Esophagus muscularis mucosa (tissue), 4 donors: Measurements from ENCODE around the gene C1S. TPM values are rescaled to one million over a fixed set of nuclear protein-coding genes. Genes with fewer than 3 reads are reported as not detected.

Experiments used
- DNase-seq: peaks from one replicate; pipeline ENCODE4 v3.0.0-alpha.2; 2017; ENCODE audit errors: extremely low spot score
- H3K27ac ChIP-seq, 4 donors: fragments of 200-600 bp; sonication (generic); replicated peaks in 1 of 4; 1 replicate in 3 of 4; 2 replicates in 1 of 4; pipeline ENCODE4 v1.5.1; 2016 to 2019; ENCODE audit warnings: mild to moderate bottlenecking in 1 of 4
- H3K27me3 ChIP-seq, 4 donors: fragments of 200-600 bp; sonication (generic); one replicate each; pipeline versions ENCODE4 v1.5.1 to v1.6.0; 2016 to 2019
- H3K36me3 ChIP-seq, 4 donors: fragments of 200-600 bp; sonication (generic); one replicate each; pipeline ENCODE4 v1.5.1; 2016 to 2019
- H3K4me1 ChIP-seq, 4 donors: fragments of 200-600 bp; sonication (generic); one replicate each; pipeline ENCODE4 v1.5.1; 2016 to 2019
- H3K4me3 ChIP-seq, 4 donors: fragments of 200-600 bp; sonication (generic); 1 replicate in 2 of 4; 2 replicates in 2 of 4; pipeline ENCODE4 v1.5.1; 2016 to 2019; ENCODE audit warnings: mild to moderate bottlenecking in 4 of 4, moderate library complexity in 1 of 4
- H3K9me3 ChIP-seq, 4 donors: fragments of 200-600 bp; sonication (generic); 1 replicate in 3 of 4; 2 replicates in 1 of 4; pipeline ENCODE4 v1.5.1; 2016 to 2019
- EP300 ChIP-seq: sonication (generic); formaldehyde crosslinking; IDR thresholded peaks from one replicate; pipeline ENCODE4 v1.6.1; 2017; ENCODE audit warnings: antibody characterized with exemption
- POLR2A ChIP-seq: fragments of 450-650 bp; IDR thresholded peaks from one replicate; pipeline ENCODE4 v1.6.1; 2017; ENCODE audit warnings: antibody characterized with exemption, moderate library complexity, mild to moderate bottlenecking, low read depth
- POLR2AphosphoS5 ChIP-seq, 2 donors: sonication (generic); formaldehyde crosslinking; IDR thresholded peaks; one replicate each; pipeline ENCODE4 v1.6.1; 2017; ENCODE audit warnings: antibody characterized with exemption in 2 of 2
- WGBS: methylation state at CpG from one replicate; pipeline ENCODE4 v1.1.5; 2018; 5-methylcytosine and 5-hydroxymethylcytosine counted together
- intact Hi-C: fragments of 100-400 bp; cut with DNase I; formaldehyde crosslinking; loops from one replicate; pipeline ENCODE4 v1.15.1; 2023
- total RNA-seq, 4 donors: library from RNA; depleted of rRNA; stranded (reverse); fragments of >200 nt; gene quantifications; one replicate each; pipeline versions ENCODE4 v1.1.0 to v1.2.1, GENCODE V29; 2016
- TF ChIP-seq, protein P1 (sequence below), 3 experiments: fragments of 200-600 bp in 2 of 3; fragments of 450-650 bp in 1 of 3; sonication (generic) in 2 of 3; IDR thresholded peaks; one replicate each; pipeline ENCODE4 v1.5.1; 2017 to 2019; ENCODE audit warnings: antibody characterized with exemption in 3 of 3, mild to moderate bottlenecking in 2 of 3, moderate library complexity in 1 of 3

The C1S gene
- total RNA-seq, 4 donors from 2014 or later: 454 to 549 (median 512) TPM

DNA sequence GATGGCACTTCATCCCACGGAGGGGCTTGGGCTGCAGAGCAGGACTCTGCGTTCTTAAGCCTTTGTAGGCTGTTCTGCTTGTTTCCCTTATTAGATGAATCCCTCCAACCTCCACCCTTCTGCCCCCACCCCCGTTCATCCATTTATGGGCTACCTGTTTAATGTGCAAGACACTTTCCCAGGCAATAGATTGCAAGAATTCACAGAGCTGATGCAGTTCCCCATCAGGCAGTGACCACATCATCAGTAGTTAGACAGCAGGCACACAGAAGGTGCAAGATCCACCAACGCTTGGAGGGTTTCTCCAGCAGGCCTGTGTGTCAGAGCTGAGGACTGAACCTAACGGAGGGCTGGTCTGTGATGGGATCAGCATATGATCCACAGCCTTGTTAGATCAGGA is 33.0 kb downstream of the C1S start:
- H3K27me3 ChIP-seq: no peaks in the 10 kb centered on the region
- peaks cover 3 to 36% (median 19%) of the 10 kb centered on the region in 4 donors for H3K36me3 ChIP-seq
- peak overlapping the region in 2 of 4 donors; percentile 81 to 88 for H3K27ac ChIP-seq
- intact Hi-C loops: loop anchor here (2.0 kb wide), 1 partner anchor 15 kb away; the partner anchor contains the start of gene C1RL
- H3K4me3 ChIP-seq: no peak overlapping the region
- no peak for DNase-seq
- 56% methylated on average over 5 of the region's 5 CpGs for WGBS
- H3K9me3 ChIP-seq: no peaks in the 10 kb centered on the region
- peaks cover 19 to 58% (median 54%) of the 10 kb centered on the region in 4 donors for H3K4me1 ChIP-seq
- TF ChIP-seq POLR2AphosphoS5 (IDR thresholded peaks at IDR 0.05) (no peak), POLR2A (no peak), EP300 (no peak)
- TF ChIP-seq, protein P1, sequence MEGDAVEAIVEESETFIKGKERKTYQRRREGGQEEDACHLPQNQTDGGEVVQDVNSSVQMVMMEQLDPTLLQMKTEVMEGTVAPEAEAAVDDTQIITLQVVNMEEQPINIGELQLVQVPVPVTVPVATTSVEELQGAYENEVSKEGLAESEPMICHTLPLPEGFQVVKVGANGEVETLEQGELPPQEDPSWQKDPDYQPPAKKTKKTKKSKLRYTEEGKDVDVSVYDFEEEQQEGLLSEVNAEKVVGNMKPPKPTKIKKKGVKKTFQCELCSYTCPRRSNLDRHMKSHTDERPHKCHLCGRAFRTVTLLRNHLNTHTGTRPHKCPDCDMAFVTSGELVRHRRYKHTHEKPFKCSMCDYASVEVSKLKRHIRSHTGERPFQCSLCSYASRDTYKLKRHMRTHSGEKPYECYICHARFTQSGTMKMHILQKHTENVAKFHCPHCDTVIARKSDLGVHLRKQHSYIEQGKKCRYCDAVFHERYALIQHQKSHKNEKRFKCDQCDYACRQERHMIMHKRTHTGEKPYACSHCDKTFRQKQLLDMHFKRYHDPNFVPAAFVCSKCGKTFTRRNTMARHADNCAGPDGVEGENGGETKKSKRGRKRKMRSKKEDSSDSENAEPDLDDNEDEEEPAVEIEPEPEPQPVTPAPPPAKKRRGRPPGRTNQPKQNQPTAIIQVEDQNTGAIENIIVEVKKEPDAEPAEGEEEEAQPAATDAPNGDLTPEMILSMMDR (IDR thresholded peaks at IDR 0.05): no peak

GRCh38 chr12:7093892-7094291 is 33.4 kb downstream of the C1S start:
- peak overlapping the region in 1 of 4 donors; percentile 88 for H3K27ac ChIP-seq
- 64% methylated on average over 10 of the region's 10 CpGs for WGBS

GRCh38 chr12:7096006-7096932 is 35.8 kb downstream of the C1S start:
- H3K4me3 ChIP-seq: no peak overlapping the region
- TF ChIP-seq POLR2AphosphoS5 (IDR thresholded peaks at IDR 0.05) (peak in 1 of 2 donors; percentile 4), POLR2A (no peak)
- H3K27me3 ChIP-seq: no peaks in the 10 kb centered on the region
- no peak overlapping the region for H3K27ac ChIP-seq
- no peak for DNase-seq
- WGBS: 79% methylated on average over 8 of the region's 26 CpGs
- peaks cover 14 to 30% (median 30%) of the 10 kb centered on the region in 4 donors for H3K4me1 ChIP-seq
- H3K9me3 ChIP-seq: no peaks in the 10 kb centered on the region
- peaks cover 6 to 42% (median 18%) of the 10 kb centered on the region in 4 donors for H3K36me3 ChIP-seq
- intact Hi-C loops: no loop called here

More at GRCh38 chr12:7093892-7094291, 33.4 kb downstream of the C1S start:
- Histone ChIP-seq H3K4me1 (peaks cover 19 to 54% (median 53%) of the 10 kb centered on the region in 4 donors), H3K36me3 (peaks cover 0 to 36% (median 17%) of the 10 kb centered on the region in 4 donors), H3K4me3 (no peak overlapping the region), H3K27me3 (no peaks in the 10 kb centered on the region), H3K9me3 (no peaks in the 10 kb centered on the region)
- TF ChIP-seq, protein P1 (IDR thresholded peaks at IDR 0.05): no peak
- TF ChIP-seq POLR2AphosphoS5 (IDR thresholded peaks at IDR 0.05): peak in 1 of 2 donors; percentile 66
- DNase-seq: no peak
- intact Hi-C loops: loop anchor here (2.0 kb wide), 1 partner anchor 15 kb away; the partner anchor contains the start of gene C1RL

DNA sequence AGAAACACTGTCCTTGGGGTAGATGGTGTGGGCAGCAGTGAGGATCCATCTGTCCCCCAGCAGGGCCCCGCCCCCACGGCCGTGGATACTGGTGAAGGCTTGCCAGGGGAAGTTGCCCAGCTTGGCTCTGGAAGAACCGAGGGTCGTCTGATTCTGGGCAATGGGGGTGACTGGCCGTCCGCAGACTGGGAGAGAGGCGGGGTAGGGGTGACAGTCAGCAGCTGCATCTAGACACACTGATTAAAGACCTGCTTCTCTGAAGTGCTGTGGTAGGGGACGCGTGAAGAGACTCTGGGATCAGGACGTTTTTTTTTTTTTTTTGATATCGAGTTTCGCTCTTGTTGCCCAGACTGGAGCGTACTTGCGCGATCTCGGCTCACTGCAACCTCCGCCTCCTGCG is 36.5 kb downstream of the C1S start:
- DNase-seq: no peak
- Histone ChIP-seq H3K4me1 (peaks cover 7 to 28% (median 26%) of the 10 kb centered on the region in 4 donors), H3K27ac (no peak overlapping the region), H3K36me3 (peaks cover 6 to 49% (median 20%) of the 10 kb centered on the region in 4 donors), H3K9me3 (no peaks in the 10 kb centered on the region), H3K27me3 (no peaks in the 10 kb centered on the region), H3K4me3 (no peak overlapping the region)
- TF ChIP-seq POLR2A (no peak), POLR2AphosphoS5 (IDR thresholded peaks at IDR 0.05) (no peak), EP300 (no peak)
- TF ChIP-seq, protein P1 (IDR thresholded peaks at IDR 0.05): no peak
- intact Hi-C loops: no loop called here
- 82% methylated on average over 19 of the region's 19 CpGs for WGBS

- peaks cover 6 to 73% (median 32%) of the 10 kb centered on the region in 4 donors for H3K36me3 ChIP-seq
- no peaks in the 10 kb centered on the region for H3K27me3 ChIP-seq
- H3K4me1 ChIP-seq: peaks cover 0 to 12% (median 6%) of the 10 kb centered on the region in 4 donors
- no peak overlapping the region for H3K4me3 ChIP-seq
- no peaks in the 10 kb centered on the region for H3K9me3 ChIP-seq
- WGBS: 84% methylated on average over 9 of the region's 9 CpGs
- no peak for DNase-seq
- TF ChIP-seq EP300: no peak
- TF ChIP-seq, protein P1 (IDR thresholded peaks at IDR 0.05): no peak
- TF ChIP-seq POLR2AphosphoS5 (IDR thresholded peaks at IDR 0.05): no peak
- TF ChIP-seq POLR2A: no peak
- no peak overlapping the region for H3K27ac ChIP-seq
- intact Hi-C loops: no loop called here
Observed at GRCh38 chr12:7099290-7099996, 38.9 kb downstream of the C1S start.
